ENCODE data around the gene TEX14.
"Not testable (repeated sequence)": the region's sequence is repeated elsewhere in the genome, so short reads cannot be mapped to it uniquely, and the experiment has no call there.

DNA sequence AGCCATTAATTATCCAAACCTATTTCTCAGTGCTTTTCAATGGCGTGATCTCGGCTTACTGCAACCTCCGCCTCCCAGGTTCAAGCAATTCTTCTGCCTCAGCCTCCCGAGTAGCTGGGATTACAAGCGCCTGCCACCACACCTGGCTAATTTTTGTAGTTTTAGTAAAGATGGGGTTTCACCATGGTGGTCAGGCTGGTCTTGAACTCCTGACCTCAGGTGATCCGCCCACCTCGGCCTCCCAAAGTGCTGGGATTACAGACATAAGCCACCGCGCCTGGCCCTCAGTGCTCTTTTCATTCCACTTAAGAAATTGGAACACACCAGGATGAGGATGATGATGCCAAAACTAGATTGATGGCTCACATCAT is 32.1 kb downstream of the TEX14 start:
- TF ChIP-seq BHLHE40 (IDR thresholded peaks at IDR 0.05; ENCODE audit: borderline replicate concordance); FOXK2 (IDR thresholded peaks at IDR 0.05); L3MBTL2 (conservative IDR thresholded peaks at IDR 0.05); SP1 (IDR thresholded peaks at IDR 0.05); NFRKB (IDR thresholded peaks at IDR 0.05); SUZ12 (IDR thresholded peaks at IDR 0.05); ELF4 (IDR thresholded peaks at IDR 0.05); LEF1 (IDR thresholded peaks at IDR 0.05; ENCODE audit: borderline replicate concordance); FOXM1 (IDR thresholded peaks at IDR 0.05; ENCODE audit: borderline replicate concordance): not testable (repeated sequence)

Measured in HEK293T (cell line).